ENCODE data around the gene NIPBL.
A peak's percentile ranks its signal among the peaks of the same experiment; 100 is the strongest.

Gene NIPBL

DNA sequence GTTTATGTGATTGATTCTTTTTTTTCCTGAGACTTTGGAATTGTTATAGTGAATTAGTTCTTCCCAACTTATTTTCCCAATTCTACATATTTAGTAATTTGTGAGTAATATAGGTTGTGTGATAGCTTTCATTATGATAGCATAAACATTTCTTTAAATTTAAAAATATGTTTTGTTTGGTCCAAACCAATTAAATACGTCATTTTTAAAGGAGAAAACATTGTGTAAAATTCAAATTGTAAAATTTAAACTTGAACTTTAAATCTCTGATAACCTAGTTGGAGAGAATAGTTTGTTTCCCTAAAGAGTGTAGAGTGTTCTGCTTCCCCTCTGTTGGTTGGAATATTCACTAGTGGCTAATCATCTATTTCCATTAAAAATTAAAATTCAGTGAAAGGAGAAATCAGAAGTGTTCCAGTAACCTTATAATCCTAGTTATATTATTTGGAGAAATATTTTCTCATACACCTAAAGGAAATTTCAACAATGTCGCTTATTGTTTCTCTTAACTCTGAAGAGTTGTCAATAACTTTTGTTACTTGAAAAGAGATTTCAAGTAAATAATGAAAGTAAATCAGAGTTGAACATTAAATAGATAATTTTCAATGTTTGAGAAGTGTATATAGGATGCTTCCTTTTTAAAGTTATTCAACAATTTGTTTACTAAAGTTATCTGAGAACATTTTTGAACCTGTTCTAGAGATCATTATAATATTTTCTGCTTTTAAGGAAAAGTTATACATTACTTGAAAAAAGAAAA lies 2.9 kb downstream of the NIPBL start:
- no peaks in the 10 kb centered on the region; the same call in 1 of the 2 replicates for H3K36me3 ChIP-seq (ENCODE audit: insufficient read depth, low read length)
- DNase-seq (no peak), ATAC-seq (ENCODE audit: insufficient read depth, low read depth) (no peak)
- peaks cover 99% of the 10 kb centered on the region for H3K79me2 ChIP-seq (ENCODE audit: insufficient read depth, low read length)
- no peaks in the 10 kb centered on the region for H3K9me3 ChIP-seq (ENCODE audit: insufficient read depth, low read length, severe bottlenecking)
- no peaks in the 10 kb centered on the region for H3K27me3 ChIP-seq (ENCODE audit: insufficient read depth, low read length, poor library complexity)
- H3K9ac ChIP-seq (ENCODE audit: low read depth, low read length), result peak overlapping the region; percentile 98
- no peak for TF ChIP-seq EZH2 (IDR thresholded peaks at IDR 0.05; ENCODE audit: borderline replicate concordance, low read depth, low read length, severe bottlenecking)
- TF ChIP-seq, protein P1, sequence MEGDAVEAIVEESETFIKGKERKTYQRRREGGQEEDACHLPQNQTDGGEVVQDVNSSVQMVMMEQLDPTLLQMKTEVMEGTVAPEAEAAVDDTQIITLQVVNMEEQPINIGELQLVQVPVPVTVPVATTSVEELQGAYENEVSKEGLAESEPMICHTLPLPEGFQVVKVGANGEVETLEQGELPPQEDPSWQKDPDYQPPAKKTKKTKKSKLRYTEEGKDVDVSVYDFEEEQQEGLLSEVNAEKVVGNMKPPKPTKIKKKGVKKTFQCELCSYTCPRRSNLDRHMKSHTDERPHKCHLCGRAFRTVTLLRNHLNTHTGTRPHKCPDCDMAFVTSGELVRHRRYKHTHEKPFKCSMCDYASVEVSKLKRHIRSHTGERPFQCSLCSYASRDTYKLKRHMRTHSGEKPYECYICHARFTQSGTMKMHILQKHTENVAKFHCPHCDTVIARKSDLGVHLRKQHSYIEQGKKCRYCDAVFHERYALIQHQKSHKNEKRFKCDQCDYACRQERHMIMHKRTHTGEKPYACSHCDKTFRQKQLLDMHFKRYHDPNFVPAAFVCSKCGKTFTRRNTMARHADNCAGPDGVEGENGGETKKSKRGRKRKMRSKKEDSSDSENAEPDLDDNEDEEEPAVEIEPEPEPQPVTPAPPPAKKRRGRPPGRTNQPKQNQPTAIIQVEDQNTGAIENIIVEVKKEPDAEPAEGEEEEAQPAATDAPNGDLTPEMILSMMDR (IDR thresholded peaks at IDR 0.05; ENCODE audit: borderline replicate concordance, extremely low read depth, low read length, poor library complexity, severe bottlenecking), result no peak
- peaks cover 65% of the 10 kb centered on the region for H4K20me1 ChIP-seq (ENCODE audit: insufficient read depth, low read length)
- peak overlapping the region; percentile 91 for H3K4me2 ChIP-seq (ENCODE audit: insufficient read depth, low read length)
- peak overlapping the region; percentile 94; the same call in 1 of the 2 replicates for H3K27ac ChIP-seq (ENCODE audit: low read length)
- no peak overlapping the region for H2AFZ ChIP-seq (ENCODE audit: low read depth, low read length)
- H3K4me3 ChIP-seq (ENCODE audit: low read depth in 1 of 2, low read length in 2 of 2), result peak overlapping the region; percentile 75 to 94; a peak in 3 of 4 replicates
- peaks cover 47% of the 10 kb centered on the region for H3K4me1 ChIP-seq (ENCODE audit: insufficient read depth, low read length)

DNA sequence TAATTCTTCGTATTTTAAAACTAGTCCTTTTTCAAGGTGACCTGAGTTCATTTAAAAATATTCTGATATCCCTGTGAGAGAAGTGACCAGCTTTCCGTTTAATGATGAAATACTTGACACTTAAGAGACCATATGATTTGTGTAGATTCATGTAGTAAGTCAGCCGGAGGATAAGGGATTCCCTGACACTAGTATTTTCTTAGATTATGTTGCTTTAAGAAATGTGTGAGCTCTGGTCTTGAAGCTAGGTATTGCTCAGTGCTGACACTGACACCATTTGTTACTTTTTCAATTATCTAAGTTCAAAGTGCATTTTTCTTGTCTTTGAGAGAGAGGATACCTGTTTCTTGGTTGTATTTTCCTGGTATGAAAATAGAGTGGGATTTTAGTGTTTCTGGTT lies 4.2 kb downstream of the NIPBL start:
- peaks cover 66% of the 10 kb centered on the region for H4K20me1 ChIP-seq (ENCODE audit: insufficient read depth, low read length)
- ATAC-seq (ENCODE audit: insufficient read depth, low read depth), result no peak
- peaks cover 42% of the 10 kb centered on the region for H3K4me1 ChIP-seq (ENCODE audit: insufficient read depth, low read length)
- peak overlapping the region in 1 of 2 experiments; percentile 75; a peak in 1 of 4 replicates for H3K4me3 ChIP-seq (ENCODE audit: low read depth in 1 of 2, low read length in 2 of 2)
- H3K4me2 ChIP-seq (ENCODE audit: insufficient read depth, low read length), result peak overlapping the region; percentile 91
- H3K36me3 ChIP-seq (ENCODE audit: insufficient read depth, low read length), result peaks cover 8% of the 10 kb centered on the region
- no peak for TF ChIP-seq EZH2 (IDR thresholded peaks at IDR 0.05; ENCODE audit: borderline replicate concordance, low read depth, low read length, severe bottlenecking)
- TF ChIP-seq, protein P1 (IDR thresholded peaks at IDR 0.05; ENCODE audit: borderline replicate concordance, extremely low read depth, low read length, poor library complexity, severe bottlenecking), result no peak
- H3K9ac ChIP-seq (ENCODE audit: low read depth, low read length), result no peak overlapping the region
- H3K27me3 ChIP-seq (ENCODE audit: insufficient read depth, low read length, poor library complexity), result no peaks in the 10 kb centered on the region
- H3K79me2 ChIP-seq (ENCODE audit: insufficient read depth, low read length), result peaks cover 99% of the 10 kb centered on the region
- H3K9me3 ChIP-seq (ENCODE audit: insufficient read depth, low read length, severe bottlenecking), result no peaks in the 10 kb centered on the region
- H3K27ac ChIP-seq (ENCODE audit: low read length), result no peak overlapping the region
- no peak for DNase-seq
- no peak overlapping the region for H2AFZ ChIP-seq (ENCODE audit: low read depth, low read length)

DNA sequence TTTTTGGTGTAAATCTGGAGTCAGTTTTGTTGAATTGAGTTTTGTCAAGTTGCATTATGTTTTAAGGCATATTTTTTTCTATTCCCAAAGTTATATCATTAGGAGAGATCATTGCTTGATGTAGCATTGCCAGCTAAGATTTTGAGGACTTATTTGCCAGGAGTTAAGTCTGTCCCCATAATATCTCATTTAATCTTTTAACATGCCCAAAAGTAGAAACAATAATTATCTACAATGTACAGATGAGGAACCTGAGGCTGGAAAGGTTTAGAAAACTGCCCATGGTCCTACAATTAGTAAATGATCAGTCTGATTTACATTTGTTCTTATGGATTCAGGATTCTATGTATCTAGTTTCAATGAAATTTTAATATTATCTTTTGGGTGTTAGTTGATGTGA lies 4.7 kb downstream of the NIPBL start:
- H3K79me2 ChIP-seq (ENCODE audit: insufficient read depth, low read length), result peaks cover 99% of the 10 kb centered on the region
- H3K4me1 ChIP-seq (ENCODE audit: insufficient read depth, low read length), result peaks cover 42% of the 10 kb centered on the region
- ATAC-seq (ENCODE audit: insufficient read depth, low read depth) (no peak), DNase-seq (no peak)
- TF ChIP-seq, protein P1 (IDR thresholded peaks at IDR 0.05; ENCODE audit: borderline replicate concordance, extremely low read depth, low read length, poor library complexity, severe bottlenecking), result no peak
- TF ChIP-seq EZH2 (IDR thresholded peaks at IDR 0.05; ENCODE audit: borderline replicate concordance, low read depth, low read length, severe bottlenecking), result no peak
- no peak overlapping the region for H2AFZ ChIP-seq (ENCODE audit: low read depth, low read length)
- no peaks in the 10 kb centered on the region for H3K27me3 ChIP-seq (ENCODE audit: insufficient read depth, low read length, poor library complexity)
- H3K4me2 ChIP-seq (ENCODE audit: insufficient read depth, low read length), result peak overlapping the region; percentile 91
- no peak overlapping the region for H3K27ac ChIP-seq (ENCODE audit: low read length)
- H4K20me1 ChIP-seq (ENCODE audit: insufficient read depth, low read length), result peaks cover 72% of the 10 kb centered on the region
- H3K9ac ChIP-seq (ENCODE audit: low read depth, low read length), result no peak overlapping the region
- H3K36me3 ChIP-seq (ENCODE audit: insufficient read depth, low read length), result peaks cover 13% of the 10 kb centered on the region
- no peak overlapping the region; a peak in 1 of 4 replicates for H3K4me3 ChIP-seq (ENCODE audit: low read depth in 1 of 2, low read length in 2 of 2)
- no peaks in the 10 kb centered on the region for H3K9me3 ChIP-seq (ENCODE audit: insufficient read depth, low read length, severe bottlenecking)
